Activated CD4-positive, alpha-beta memory T cell treated with anti-CD3 and anti-CD28 coated beads for 36 hours (primary cell): Measurements from ENCODE around the gene ARHGEF37. TPM values are rescaled to one million over a fixed set of nuclear protein-coding genes. Genes with fewer than 3 reads are reported as not detected.

Source experiments
- CTCF ChIA-PET: fragments of 350-600 bp; sonication (Branson Sonifier 250); formaldehyde crosslinking; loops from one replicate; lab custom pipeline; 2021; ENCODE audit warnings: antibody characterized with exemption, inconsistent platforms; lab: Charles Lee
- POLR2A ChIA-PET: fragments of 350-600 bp; sonication (Branson Sonifier 250); formaldehyde crosslinking; loops from one replicate; lab custom pipeline; 2021; ENCODE audit warnings: antibody characterized with exemption; lab: Charles Lee
- DNase-seq: peaks from one replicate; pipeline ENCODE4 v3.0.0-alpha.2; 2020
- H3K27ac Mint-ChIP-seq: one replicate; pipeline ENCODE4 v1.8.0; 2021; ENCODE audit warnings: mixed read lengths
- H3K27me3 Mint-ChIP-seq: one replicate; pipeline ENCODE4 v1.8.0; 2021; ENCODE audit warnings: mixed read lengths
- H3K36me3 Mint-ChIP-seq: one replicate; pipeline ENCODE4 v1.8.0; 2021; ENCODE audit warnings: mixed read lengths
- H3K4me1 Mint-ChIP-seq: one replicate; pipeline ENCODE4 v1.8.0; 2021; ENCODE audit warnings: low read depth, mixed read lengths
- H3K4me3 Mint-ChIP-seq: one replicate; pipeline ENCODE4 v1.8.0; 2021; ENCODE audit warnings: mild to moderate bottlenecking, mixed read lengths
- H3K9me3 Mint-ChIP-seq: one replicate; pipeline ENCODE4 v1.8.0; 2021; ENCODE audit warnings: mixed read lengths
- intact Hi-C: fragments of 100-400 bp; cut with micrococcal nuclease; formaldehyde crosslinking; loops from one replicate; pipeline ENCODE4 v1.15.1; 2023
- total RNA-seq, 2 experiments: library from RNA; stranded (reverse); gene quantifications; one replicate each; pipeline ENCODE4 v1.2.3, GENCODE V29; 2021

The ARHGEF37 gene
- total RNA-seq, 2 experiments from 2014 or later, result 0.69 to 0.77 TPM

- H3K27me3 Mint-ChIP-seq, result peaks cover 2% of the 10 kb centered on the region
- ChIA-PET CTCF (no interaction called here), POLR2A (no interaction called here)
- H3K27ac Mint-ChIP-seq, result no peak overlapping the region
- no peaks in the 10 kb centered on the region for H3K36me3 Mint-ChIP-seq
- no peak for DNase-seq
- H3K4me1 Mint-ChIP-seq, result peaks cover 12% of the 10 kb centered on the region
- intact Hi-C loops, result no loop called here
- H3K4me3 Mint-ChIP-seq, result no peak overlapping the region
- no peaks in the 10 kb centered on the region for H3K9me3 Mint-ChIP-seq
Observed at GRCh38 chr5:149603210-149603609, 21.9 kb downstream of the ARHGEF37 start.

GRCh38 chr5:149603920-149604319, 22.6 kb downstream of the ARHGEF37 start:
- intact Hi-C loops, result no loop called here
- POLR2A ChIA-PET, result no interaction called here
- H3K27me3 Mint-ChIP-seq, result no peaks in the 10 kb centered on the region
- H3K4me3 Mint-ChIP-seq, result no peak overlapping the region
- no peaks in the 10 kb centered on the region for H3K9me3 Mint-ChIP-seq
- CTCF ChIA-PET, result no interaction called here
- no peak overlapping the region for H3K27ac Mint-ChIP-seq
- DNase-seq, result no peak
- H3K4me1 Mint-ChIP-seq, result peaks cover 12% of the 10 kb centered on the region
- no peaks in the 10 kb centered on the region for H3K36me3 Mint-ChIP-seq

- Mint-ChIP-seq H3K4me1 (peaks cover 12% of the 10 kb centered on the region), H3K27ac (no peak overlapping the region), H3K36me3 (no peaks in the 10 kb centered on the region), H3K27me3 (no peaks in the 10 kb centered on the region), H3K4me3 (no peak overlapping the region), H3K9me3 (no peaks in the 10 kb centered on the region)
- intact Hi-C loops, result no loop called here
- ChIA-PET CTCF (no interaction called here), POLR2A (no interaction called here)
- DNase-seq, result no peak
Observed at GRCh38 chr5:149604321-149604720, 23.0 kb downstream of the ARHGEF37 start.

GRCh38 chr5:149605354-149605997, 24.2 kb downstream of the ARHGEF37 start:
- intact Hi-C loops, result no loop called here
- POLR2A ChIA-PET, result no interaction called here

GRCh38 chr5:149605998-149606724, 24.9 kb downstream of the ARHGEF37 start:
- Mint-ChIP-seq H3K36me3 (no peaks in the 10 kb centered on the region), H3K4me1 (peaks cover 12% of the 10 kb centered on the region), H3K9me3 (no peaks in the 10 kb centered on the region), H3K27ac (no peak overlapping the region), H3K4me3 (no peak overlapping the region), H3K27me3 (no peaks in the 10 kb centered on the region)
- ChIA-PET POLR2A (no interaction called here), CTCF (interaction anchor here (0.8 to 1.2 kb wide), 4 partner anchors 10 to 172 kb away, joined by 3 to 4 read pairs (median 4); no protein-coding TSS in a partner anchor)
- peak; percentile 20 for DNase-seq
- intact Hi-C loops, result no loop called here

More at GRCh38 chr5:149605354-149605997, 24.2 kb downstream of the ARHGEF37 start:
- H3K36me3 Mint-ChIP-seq, result no peaks in the 10 kb centered on the region
- no peak for DNase-seq
- no peak overlapping the region for H3K27ac Mint-ChIP-seq
- peaks cover 12% of the 10 kb centered on the region for H3K4me1 Mint-ChIP-seq
- H3K4me3 Mint-ChIP-seq, result no peak overlapping the region
- no peaks in the 10 kb centered on the region for H3K27me3 Mint-ChIP-seq
- H3K9me3 Mint-ChIP-seq, result no peaks in the 10 kb centered on the region
- CTCF ChIA-PET, result interaction anchor here (0.8 to 1.2 kb wide), 4 partner anchors 10 to 171 kb away, joined by 3 to 4 read pairs (median 4); no protein-coding TSS in a partner anchor

- intact Hi-C loops, result no loop called here
- Mint-ChIP-seq H3K4me3 (no peak overlapping the region), H3K9me3 (no peaks in the 10 kb centered on the region), H3K27me3 (no peaks in the 10 kb centered on the region), H3K4me1 (peaks cover 12% of the 10 kb centered on the region), H3K36me3 (no peaks in the 10 kb centered on the region), H3K27ac (no peak overlapping the region)
- ChIA-PET CTCF (interaction anchor here (0.5 to 1.8 kb wide), 3 partner anchors 10 to 292 kb away, joined by 3 to 9 read pairs (median 3); no protein-coding TSS in a partner anchor), POLR2A (no interaction called here)
- no peak for DNase-seq
Observed at GRCh38 chr5:149608936-149609545, 27.7 kb downstream of the ARHGEF37 start.

GRCh38 chr5:149609640-149610219, 28.4 kb downstream of the ARHGEF37 start:
- POLR2A ChIA-PET, result no interaction called here
- no peak for DNase-seq
- no peaks in the 10 kb centered on the region for H3K36me3 Mint-ChIP-seq
- CTCF ChIA-PET, result interaction anchor here (0.5 to 1.8 kb wide), 4 partner anchors 9 to 293 kb away, joined by 3 to 9 read pairs (median 3); no protein-coding TSS in a partner anchor
- H3K4me1 Mint-ChIP-seq, result peaks cover 12% of the 10 kb centered on the region
- H3K27me3 Mint-ChIP-seq, result no peaks in the 10 kb centered on the region
- no peaks in the 10 kb centered on the region for H3K9me3 Mint-ChIP-seq
- H3K4me3 Mint-ChIP-seq, result no peak overlapping the region
- intact Hi-C loops, result no loop called here
- H3K27ac Mint-ChIP-seq, result no peak overlapping the region

- H3K9me3 Mint-ChIP-seq, result no peaks in the 10 kb centered on the region
- POLR2A ChIA-PET, result no interaction called here
- DNase-seq, result no peak
- no peak overlapping the region for H3K27ac Mint-ChIP-seq
- peaks cover 12% of the 10 kb centered on the region for H3K4me1 Mint-ChIP-seq
- no peaks in the 10 kb centered on the region for H3K36me3 Mint-ChIP-seq
- intact Hi-C loops, result no loop called here
- H3K4me3 Mint-ChIP-seq, result no peak overlapping the region
- no peaks in the 10 kb centered on the region for H3K27me3 Mint-ChIP-seq
- CTCF ChIA-PET, result interaction anchor here (1.8 kb wide), 1 partner anchor 8 kb away, joined by 9 read pairs; no protein-coding TSS in a partner anchor
Observed at GRCh38 chr5:149610589-149611255, 29.4 kb downstream of the ARHGEF37 start.

- POLR2A ChIA-PET, result no interaction called here
- no peak for DNase-seq
- no peak overlapping the region for H3K27ac Mint-ChIP-seq
- no peaks in the 10 kb centered on the region for H3K9me3 Mint-ChIP-seq
- intact Hi-C loops, result no loop called here
- peaks cover 7% of the 10 kb centered on the region for H3K4me1 Mint-ChIP-seq
- no peaks in the 10 kb centered on the region for H3K27me3 Mint-ChIP-seq
- H3K4me3 Mint-ChIP-seq, result no peak overlapping the region
- H3K36me3 Mint-ChIP-seq, result no peaks in the 10 kb centered on the region
- CTCF ChIA-PET, result no interaction called here
Observed at GRCh38 chr5:149611326-149611725, 30.0 kb downstream of the ARHGEF37 start.

- no peak for DNase-seq
- no peaks in the 10 kb centered on the region for H3K27me3 Mint-ChIP-seq
- CTCF ChIA-PET, result no interaction called here
- intact Hi-C loops, result no loop called here
- H3K9me3 Mint-ChIP-seq, result no peaks in the 10 kb centered on the region
- H3K4me3 Mint-ChIP-seq, result no peak overlapping the region
- no peak overlapping the region for H3K27ac Mint-ChIP-seq
- POLR2A ChIA-PET, result no interaction called here
- no peaks in the 10 kb centered on the region for H3K36me3 Mint-ChIP-seq
- H3K4me1 Mint-ChIP-seq, result peaks cover 8% of the 10 kb centered on the region
Observed at GRCh38 chr5:149614034-149614907, 33.0 kb downstream of the ARHGEF37 start.

- CTCF ChIA-PET, result interaction anchor here (1.2 kb wide), 1 partner anchor 10 kb away, joined by 3 read pairs; no protein-coding TSS in a partner anchor
- Mint-ChIP-seq H3K9me3 (no peaks in the 10 kb centered on the region), H3K36me3 (no peaks in the 10 kb centered on the region), H3K27me3 (no peaks in the 10 kb centered on the region), H3K27ac (no peak overlapping the region), H3K4me3 (no peak overlapping the region), H3K4me1 (peaks cover 8% of the 10 kb centered on the region)
- intact Hi-C loops, result loop anchor here (2.0 to 5.0 kb wide), 3 partner anchors 29 to 234 kb away; no protein-coding TSS in a partner anchor
- POLR2A ChIA-PET, result no interaction called here
- no peak for DNase-seq
Observed at GRCh38 chr5:149615976-149616375, 34.7 kb downstream of the ARHGEF37 start.
